H1 (cell line): ENCODE results near the gene ADD2. TPM values are rescaled to one million over a fixed set of nuclear protein-coding genes. Genes with fewer than 3 reads are reported as not detected.

Experiments
- CTCF ChIA-PET: fragments of 300-600 bp; sonication (Branson Sonifier 250); formaldehyde crosslinking; loops from one replicate; lab custom pipeline; 2021; ENCODE audit not compliant: partially characterized antibody; lab: Charles Lee
- POLR2A ChIA-PET: fragments of 300-600 bp; sonication (Branson Sonifier 250); formaldehyde crosslinking; loops from one replicate; lab custom pipeline; 2021; ENCODE audit warnings: inconsistent platforms; ENCODE audit not compliant: partially characterized antibody; lab: Charles Lee
- DNase-seq, 2 experiments: peaks; one replicate each; pipeline versions ENCODE4 v3.0.0 to v3.0.0-alpha.2; 2010 to 2022; ENCODE audit warnings: low spot score in 2 of 2, low read depth in 1 of 2, mixed read lengths in 1 of 2
- FAIRE-seq: peaks from 2 replicates; lab custom pipeline; 2011; peaks lifted over from hg19 to GRCh38; lab: Jason Lieb, UNC
- H2AFZ ChIP-seq: 2 replicates; pipeline ENCODE4 v1.8.1; 2012; ENCODE audit warnings: low read length, inconsistent platforms
- H2AK5ac ChIP-seq: 2 replicates; pipeline ENCODE4 v1.6.1; 2013; ENCODE audit warnings: low read depth, low read length
- H2BK120ac ChIP-seq: replicated peaks from 2 replicates; pipeline ENCODE3; 2013; ENCODE audit warnings: low read depth, low read length, inconsistent platforms
- H2BK12ac ChIP-seq: 2 replicates; pipeline ENCODE4 v1.6.1; 2013; ENCODE audit warnings: low read depth, low read length
- H2BK15ac ChIP-seq: 2 replicates; pipeline ENCODE4 v1.6.1; 2013; ENCODE audit warnings: low read length
- H2BK20ac ChIP-seq: 2 replicates; pipeline ENCODE4 v1.6.1; 2013; ENCODE audit warnings: low read length
- H2BK5ac ChIP-seq: 2 replicates; pipeline ENCODE4 v1.6.1; 2013; ENCODE audit warnings: low read depth, low read length
- H3K14ac ChIP-seq: 2 replicates; pipeline ENCODE4 v1.6.1; 2013; ENCODE audit warnings: inconsistent platforms; ENCODE audit not compliant: insufficient read length
- H3K18ac ChIP-seq: 2 replicates; pipeline ENCODE4 v1.6.1; 2013; ENCODE audit warnings: low read length; ENCODE audit errors: extremely low read depth
- H3K23ac ChIP-seq: 2 replicates; pipeline ENCODE4 v1.6.1; 2013; ENCODE audit warnings: inconsistent platforms; ENCODE audit not compliant: insufficient read length
- H3K23me2 ChIP-seq: 2 replicates; pipeline ENCODE4 v1.6.1; 2013; ENCODE audit warnings: low read depth, low read length
- H3K27ac ChIP-seq: 2 replicates; pipeline ENCODE4 v1.6.1; 2011; ENCODE audit warnings: low read depth, low read length, inconsistent platforms
- H3K27me3 ChIP-seq, 4 experiments: replicated peaks in 1 of 4; 1 replicate in 1 of 4; 2 replicates in 3 of 4; pipeline versions ENCODE4 v1.6.1 to v1.8.1; 2011 to 2013; ENCODE audit warnings: low read length in 3 of 4, mild to moderate bottlenecking in 3 of 4, inconsistent platforms in 2 of 4, mixed read lengths in 2 of 4, moderate library complexity in 1 of 4; ENCODE audit not compliant: control insufficient read depth in 3 of 4, insufficient read depth in 3 of 4; ENCODE audit errors: extremely low read depth in 1 of 4
- H3K36me3 ChIP-seq, 4 experiments: 2 replicates each; pipeline versions ENCODE4 v1.6.1 to v1.8.1; 2011 to 2013; ENCODE audit warnings: mild to moderate bottlenecking in 4 of 4, low read length in 3 of 4, moderate library complexity in 2 of 4, control low read depth in 1 of 4, inconsistent platforms in 1 of 4; ENCODE audit not compliant: insufficient read depth in 4 of 4, control insufficient read depth in 2 of 4
- H3K4ac ChIP-seq: replicated peaks from 2 replicates; pipeline ENCODE3; 2013; ENCODE audit warnings: low read length, low read depth, mixed read lengths, inconsistent platforms; ENCODE audit not compliant: insufficient read length
- H3K4me1 ChIP-seq, 4 experiments: replicated peaks in 1 of 4; 1 replicate in 1 of 4; 2 replicates in 3 of 4; pipeline versions ENCODE4 v1.6.1 to v1.8.1; 2011 to 2013; ENCODE audit warnings: low read length in 3 of 4, inconsistent platforms in 2 of 4, mixed read lengths in 1 of 4; ENCODE audit not compliant: insufficient read depth in 4 of 4, control insufficient read depth in 3 of 4
- H3K4me2 ChIP-seq, 2 experiments: 2 replicates each; pipeline versions ENCODE4 v1.6.1 to v1.8.1; 2011 to 2013; ENCODE audit warnings: low read depth in 2 of 2, low read length in 2 of 2, control low read depth in 1 of 2, inconsistent platforms in 1 of 2, mild to moderate bottlenecking in 1 of 2; ENCODE audit not compliant: insufficient read depth in 1 of 2
- H3K4me3 ChIP-seq, 4 experiments: fragments of 200-600, 300-600 bp in 1 of 4; sonication (generic), shearing (Covaris generic), sonication (Bioruptor Twin) in 1 of 4; 2 replicates each; pipeline versions ENCODE4 v1.5.1 to v1.8.1; 2011 to 2016; ENCODE audit warnings: low read length in 4 of 4, low read depth in 3 of 4, control low read depth in 2 of 4, inconsistent platforms in 2 of 4, mild to moderate bottlenecking in 2 of 4, mixed read lengths in 1 of 4, moderate library complexity in 1 of 4; ENCODE audit not compliant: insufficient read depth in 2 of 4; ENCODE audit errors: extremely low read depth in 1 of 4
- H3K56ac ChIP-seq: replicated peaks from 2 replicates; pipeline ENCODE3; 2013; ENCODE audit warnings: low read depth, mild to moderate bottlenecking, mixed read lengths, low read length, inconsistent platforms; ENCODE audit not compliant: insufficient read length
- H3K79me1 ChIP-seq: 2 replicates; pipeline ENCODE4 v1.6.1; 2013; ENCODE audit warnings: low read depth, low read length, control low read depth
- H3K79me2 ChIP-seq, 2 experiments: 2 replicates each; pipeline versions ENCODE4 v1.6.1 to v1.8.1; 2012 to 2013; ENCODE audit warnings: low read length in 2 of 2, mild to moderate bottlenecking in 2 of 2, inconsistent platforms in 1 of 2; ENCODE audit not compliant: insufficient read depth in 2 of 2, control insufficient read depth in 1 of 2
- H3K9ac ChIP-seq, 4 experiments: replicated peaks in 1 of 4; 1 replicate in 1 of 4; 2 replicates in 3 of 4; pipeline versions ENCODE4 v1.6.1 to v1.8.1; 2011 to 2013; ENCODE audit warnings: low read depth in 3 of 4, low read length in 3 of 4, control low read depth in 2 of 4, mild to moderate bottlenecking in 2 of 4, moderate library complexity in 2 of 4, inconsistent platforms in 1 of 4; ENCODE audit errors: extremely low read depth in 1 of 4
- H3K9me3 ChIP-seq, 2 experiments: 2 replicates each; pipeline versions ENCODE4 v1.6.1 to v1.8.1; 2012 to 2013; ENCODE audit warnings: mild to moderate bottlenecking in 2 of 2, moderate library complexity in 2 of 2, control low read depth in 1 of 2, inconsistent platforms in 1 of 2, low read depth in 1 of 2, low read length in 1 of 2, mixed read lengths in 1 of 2; ENCODE audit not compliant: insufficient read depth in 2 of 2
- H4K20me1 ChIP-seq, 2 experiments: replicated peaks in 1 of 2; 2 replicates each; pipeline versions ENCODE3 to v1.8.1; 2011 to 2013; ENCODE audit warnings: inconsistent platforms in 2 of 2, low read length in 2 of 2, mild to moderate bottlenecking in 1 of 2; ENCODE audit not compliant: insufficient read depth in 2 of 2, control insufficient read depth in 1 of 2
- H4K5ac ChIP-seq: 2 replicates; pipeline ENCODE4 v1.6.1; 2013; ENCODE audit warnings: low read length, low read depth, mixed read lengths, inconsistent platforms; ENCODE audit not compliant: insufficient read length
- H4K8ac ChIP-seq: 2 replicates; pipeline ENCODE4 v1.8.0; 2013; ENCODE audit warnings: mild to moderate bottlenecking, moderate library complexity, low read length, inconsistent platforms; ENCODE audit not compliant: insufficient read depth; ENCODE audit errors: extremely low read depth
- H4K91ac ChIP-seq: replicated peaks from 2 replicates; pipeline ENCODE3; 2013; ENCODE audit warnings: low read length, mixed read lengths, inconsistent platforms; ENCODE audit not compliant: insufficient read length
- HDAC2 ChIP-seq, 2 experiments: fragments of 300-600 bp in 1 of 2; sonication (generic) in 1 of 2; IDR thresholded peaks; 2 replicates each; pipeline ENCODE4 v1.6.1; 2011 to 2012; ENCODE audit warnings: low read depth in 2 of 2, low read length in 2 of 2, mild to moderate bottlenecking in 2 of 2, moderate library complexity in 2 of 2, borderline replicate concordance in 1 of 2, inconsistent platforms in 1 of 2
- WGBS, 2 experiments: shearing (Covaris generic) in 1 of 2; methylation state at CpG; one replicate each; pipeline versions ENCODE4 v1.1.6 to v1.1.7; 2013 to 2015; ENCODE audit warnings: low lambda C conversion rate in 2 of 2, mixed read lengths in 2 of 2, inconsistent platforms in 1 of 2, low coverage in 1 of 2, missing lambda C conversion rate in 1 of 2; ENCODE audit not compliant: insufficient replicate concordance in 2 of 2, insufficient coverage in 1 of 2, insufficient read length in 1 of 2; ENCODE audit errors: extremely low coverage in 1 of 2, missing lambda C conversion rate in 1 of 2; 5-methylcytosine and 5-hydroxymethylcytosine counted together
- polyA plus RNA-seq, 7 experiments: library from polyadenylated mRNA; depleted of rRNA in 3 of 7; stranded (reverse) in 5 of 7; unstranded in 2 of 7; fragments of >200 nt in 5 of 7; fragments of 200-250 nt in 2 of 7; gene quantifications; 1 replicate in 5 of 7; 2 replicates in 1 of 7; 4 replicates in 1 of 7; pipeline versions ENCODE4 v1.2.1 to v1.2.3, GENCODE V29; 2011 to 2013; ENCODE audit warnings: missing spikeins in 2 of 7, mixed read lengths in 2 of 7
- total RNA-seq: library from RNA; stranded (reverse); fragmentation: NEBNext Ultra II Directional; extraction: Animal tissue kit (Norgen Biotek cat#: 25700); gene quantifications from 2 replicates; pipeline ENCODE4 v1.2.1, GENCODE V29; 2021

Gene ADD2
- total and polyA plus RNA-seq, 2 of the 8 experiments (the other 6 are each of a cell fraction or from before 2014, with no cell fraction given) = 58.5 to 170 TPM

- Histone ChIP-seq H3K14ac (no peak overlapping the region), H3K4me3 (no peak overlapping the region), H3K79me2 (no peaks in the 10 kb centered on the region; a peak in 1 of 4 replicates), H2AK5ac (no peak overlapping the region), H2BK15ac (no peak overlapping the region), H3K9me3 (no peaks in the 10 kb centered on the region), H2AFZ (no peak overlapping the region), H3K4me2 (no peak overlapping the region), H4K5ac (no peak overlapping the region), H3K27me3 (no peaks in the 10 kb centered on the region), H3K79me1 (no peaks in the 10 kb centered on the region; the same call in none of the 2 replicates), H2BK20ac (no peak overlapping the region), H3K9ac (no peak overlapping the region), H3K18ac (no peak overlapping the region), H4K20me1 (peaks cover 0 to 11% of the 10 kb centered on the region in 2 experiments), H4K91ac (no peak overlapping the region), H2BK12ac (no peak overlapping the region), H3K36me3 (peaks cover 0 to 7% (median 6%) of the 10 kb centered on the region in 4 experiments; a peak in 5 of 8 replicates), H3K4me1 (no peaks in the 10 kb centered on the region), H3K56ac (no peak overlapping the region), H2BK5ac (no peak overlapping the region), H3K4ac (no peak overlapping the region), H4K8ac (no peak overlapping the region), H3K23ac (no peak overlapping the region), H3K23me2 (no peaks in the 10 kb centered on the region), H3K27ac (no peak overlapping the region), H2BK120ac (no peak overlapping the region)
- TF ChIP-seq HDAC2 (IDR thresholded peaks at IDR 0.05; ENCODE audit: borderline replicate concordance in 1 of 2, low read depth in 2 of 2, low read length in 2 of 2) = no peak
- WGBS, 2 experiments = 92% methylated on average over 8 of the region's 8 CpGs; no CpG with 5 or more reads in 1 of the 2 experiments
- ChIA-PET POLR2A (no interaction called here), CTCF (interaction anchor here (0.7 to 1.3 kb wide), 3 partner anchors 14 to 1123 kb away, joined by 3 read pairs; no protein-coding TSS in a partner anchor)
- FAIRE-seq = no peak
- no peak for DNase-seq
These were observed 65.1 kb downstream of the ADD2 start for GRCh38 chr2:70702711-70703395.
